Gastrocnemius medialis (tissue), 4 donors: ENCODE results near the gene HSPBAP1. TPM values are rescaled to one million over a fixed set of nuclear protein-coding genes. Genes with fewer than 3 reads are reported as not detected.

ENCODE experiments used
- ATAC-seq, 2 donors: fragments of 150-250 bp; one replicate each; pipeline ENCODE4 v1.9.1; 2016
- DNase-seq, 2 donors: peaks; one replicate each; pipeline ENCODE4 v3.0.0-alpha.2; 2019
- H3K27ac ChIP-seq, 4 donors: fragments of 200-600 bp; sonication (generic); 1 replicate in 1 of 4; 2 replicates in 3 of 4; pipeline ENCODE4 v1.5.1; 2016 to 2018; ENCODE audit warnings: mild to moderate bottlenecking in 2 of 4, moderate library complexity in 1 of 4
- H3K27me3 ChIP-seq, 3 donors: fragments of 200-600 bp; sonication (generic) in 2 of 3; 1 replicate in 1 of 3; 2 replicates in 2 of 3; pipeline versions ENCODE4 v1.5.1 to v1.6.0; 2016 to 2019; ENCODE audit warnings: mild to moderate bottlenecking in 1 of 3, moderate library complexity in 1 of 3
- H3K36me3 ChIP-seq, 2 donors: fragments of 200-600 bp; sonication (generic) in 1 of 2; one replicate each; pipeline ENCODE4 v1.5.1; 2017 to 2018
- H3K4me1 ChIP-seq, 2 donors: fragments of 200-600 bp; sonication (generic) in 1 of 2; one replicate each; pipeline ENCODE4 v1.5.1; 2016 to 2017; ENCODE audit warnings: mild to moderate bottlenecking in 2 of 2
- H3K4me3 ChIP-seq, 4 donors: fragments of 200-600 bp; sonication (generic) in 3 of 4; 1 replicate in 1 of 4; 2 replicates in 3 of 4; pipeline ENCODE4 v1.5.1; 2016 to 2019; ENCODE audit warnings: mild to moderate bottlenecking in 2 of 4
- H3K9me3 ChIP-seq, 3 donors: fragments of 200-600 bp; sonication (generic) in 2 of 3; 1 replicate in 1 of 3; 2 replicates in 2 of 3; pipeline ENCODE4 v1.5.1; 2016 to 2019
- CTCF ChIP-seq, 5 experiments: fragments of 450-650 bp in 3 of 5; fragments of 200-600 bp in 2 of 5; sonication (generic) in 2 of 5; IDR thresholded peaks in 4 of 5; conservative IDR thresholded peaks in 1 of 5; 1 replicate in 4 of 5; 2 replicates in 1 of 5; pipeline ENCODE4 v1.5.1; 2016 to 2019; ENCODE audit warnings: antibody characterized with exemption in 5 of 5, mild to moderate bottlenecking in 3 of 5, moderate library complexity in 3 of 5
- POLR2A ChIP-seq, 2 donors: fragments of 450-650 bp; IDR thresholded peaks; one replicate each; pipeline ENCODE4 v1.6.1; 2017; ENCODE audit warnings: antibody characterized with exemption in 2 of 2, mild to moderate bottlenecking in 2 of 2, moderate library complexity in 2 of 2
- in situ Hi-C, 4 donors: fragments of 200-750 bp; cut with MboI; loops; one replicate each; pipeline versions ENCODE4 v1.15.0 to v1.8.0; 2017; ENCODE audit warnings: low sequenced_read_pairs in 4 of 4
- intact Hi-C: fragments of 100-400 bp; cut with DNase I; formaldehyde crosslinking; loops from one replicate; pipeline ENCODE4 v1.15.1; 2023; ENCODE audit warnings: low total_unique reads
- total RNA-seq, 4 donors: library from RNA; depleted of rRNA; stranded (reverse); fragments of >200 nt; gene quantifications; one replicate each; pipeline versions ENCODE4 v1.1.0 to v1.2.3, GENCODE V29; 2016

HSPBAP1 gene
- total RNA-seq, 4 donors from 2014 or later, result 14.5 to 30.7 (median 17.0) TPM

DNA sequence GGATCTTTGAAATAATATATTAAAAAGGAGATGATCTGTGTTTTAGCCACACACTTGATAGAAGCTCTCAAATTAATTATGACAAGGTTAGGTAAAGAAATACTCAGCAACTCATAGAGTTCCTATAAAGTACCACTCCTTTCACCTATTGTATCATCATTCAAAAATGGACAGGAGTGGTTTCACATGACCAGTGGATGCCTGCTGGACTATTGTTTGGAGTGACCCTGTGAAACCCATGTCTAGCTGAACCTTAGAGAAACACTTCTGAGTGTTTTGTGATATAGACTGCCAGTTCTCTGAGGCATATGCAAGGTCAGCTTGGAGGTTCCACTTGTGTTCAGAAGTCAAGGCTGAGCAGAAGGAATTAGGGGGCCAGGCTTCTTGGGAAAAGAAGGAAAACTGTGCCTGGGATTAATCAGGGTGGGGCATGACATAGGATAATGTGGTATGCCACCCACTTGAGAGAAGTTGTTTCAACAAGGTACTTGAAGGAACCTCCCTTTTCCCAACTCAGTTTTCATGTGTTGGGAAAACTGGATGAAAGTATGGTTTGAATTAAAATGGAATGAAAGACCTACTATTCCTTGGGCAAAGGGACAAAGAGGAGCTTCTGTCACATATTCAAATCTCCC is 97.6 kb downstream of the HSPBAP1 start:
- no peak for DNase-seq
- in situ Hi-C loops, result loop anchor here in 2 of 4 donors (25.0 kb wide), 2 partner anchors 134 to 1159 kb away; partner anchors contain the start of genes DTX3L (in 1 of the 2), PARP9 (in 1 of the 2) and POLQ (in 1 of the 2)
- TF ChIP-seq POLR2A (IDR thresholded peaks at IDR 0.05) (no peak), CTCF (IDR thresholded peaks at IDR 0.05 in 4 of 5, conservative IDR thresholded peaks at IDR 0.05 in 1 of 5) (no peak)
- Histone ChIP-seq H3K27me3 (no peaks in the 10 kb centered on the region), H3K4me3 (no peak overlapping the region), H3K36me3 (peaks cover 0 to 31% of the 10 kb centered on the region in 2 donors), H3K27ac (no peak overlapping the region), H3K4me1 (no peaks in the 10 kb centered on the region), H3K9me3 (no peaks in the 10 kb centered on the region)
- ATAC-seq, result no peak
- intact Hi-C loops, result no loop called here

- Histone ChIP-seq H3K9me3 (no peaks in the 10 kb centered on the region), H3K4me1 (no peaks in the 10 kb centered on the region), H3K4me3 (no peak overlapping the region), H3K27me3 (no peaks in the 10 kb centered on the region), H3K36me3 (peaks cover 0 to 32% of the 10 kb centered on the region in 2 donors), H3K27ac (no peak overlapping the region)
- no peak for ATAC-seq
- no peak for TF ChIP-seq CTCF (IDR thresholded peaks at IDR 0.05 in 4 of 5, conservative IDR thresholded peaks at IDR 0.05 in 1 of 5)
- no peak for TF ChIP-seq POLR2A (IDR thresholded peaks at IDR 0.05)
- in situ Hi-C loops, result loop anchor here in 2 of 4 donors (25.0 kb wide), 2 partner anchors 133 to 1158 kb away; partner anchors contain the start of genes DTX3L (in 1 of the 2), PARP9 (in 1 of the 2) and POLQ (in 1 of the 2)
- intact Hi-C loops, result no loop called here
- DNase-seq, result no peak
Observed at GRCh38 chr3:122694966-122695365, 98.7 kb downstream of the HSPBAP1 start.

- H3K9me3 ChIP-seq, result no peaks in the 10 kb centered on the region
- in situ Hi-C loops, result loop anchor here in 2 of 4 donors (25.0 kb wide), 2 partner anchors 130 to 1155 kb away; partner anchors contain the start of genes DTX3L (in 1 of the 2), PARP9 (in 1 of the 2) and POLQ (in 1 of the 2)
- no peaks in the 10 kb centered on the region for H3K27me3 ChIP-seq
- H3K36me3 ChIP-seq, result peaks cover 0 to 32% of the 10 kb centered on the region in 2 donors
- DNase-seq (no peak), ATAC-seq (no peak)
- intact Hi-C loops, result no loop called here
- no peak for TF ChIP-seq POLR2A (IDR thresholded peaks at IDR 0.05)
- no peak for TF ChIP-seq CTCF (IDR thresholded peaks at IDR 0.05 in 4 of 5, conservative IDR thresholded peaks at IDR 0.05 in 1 of 5)
- H3K4me3 ChIP-seq, result no peak overlapping the region
- H3K4me1 ChIP-seq, result no peaks in the 10 kb centered on the region
- H3K27ac ChIP-seq, result no peak overlapping the region
Observed at GRCh38 chr3:122692674-122693073, 101.0 kb downstream of the HSPBAP1 start.

DNA sequence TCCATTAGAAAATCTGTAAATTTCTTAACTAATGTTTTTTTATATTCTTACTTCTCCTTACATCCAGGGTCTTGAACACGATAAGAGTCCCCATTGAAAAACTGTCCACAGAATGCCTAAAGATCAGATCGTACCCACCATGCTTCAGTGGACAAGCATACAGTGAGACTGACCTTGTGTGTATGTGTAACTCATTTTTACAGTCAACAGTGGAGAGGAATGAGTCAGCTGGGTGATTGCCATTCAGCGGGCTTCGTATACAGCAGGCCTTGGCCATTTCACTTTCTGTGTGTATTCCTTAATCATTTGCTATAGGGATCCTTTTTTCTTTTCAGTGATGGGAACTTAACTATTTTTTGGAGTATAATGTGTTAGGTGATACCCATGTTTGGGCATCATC is 102.4 kb downstream of the HSPBAP1 start:
- Histone ChIP-seq H3K36me3 (peaks cover 0 to 29% of the 10 kb centered on the region in 2 donors), H3K4me3 (no peak overlapping the region), H3K27me3 (no peaks in the 10 kb centered on the region), H3K4me1 (no peaks in the 10 kb centered on the region), H3K9me3 (no peaks in the 10 kb centered on the region), H3K27ac (no peak overlapping the region)
- ATAC-seq, result no peak
- in situ Hi-C loops, result loop anchor here in 2 of 4 donors (25.0 kb wide), 2 partner anchors 129 to 1154 kb away; partner anchors contain the start of genes DTX3L (in 1 of the 2), PARP9 (in 1 of the 2) and POLQ (in 1 of the 2)
- intact Hi-C loops, result no loop called here
- TF ChIP-seq CTCF (IDR thresholded peaks at IDR 0.05 in 4 of 5, conservative IDR thresholded peaks at IDR 0.05 in 1 of 5), result no peak
- TF ChIP-seq POLR2A (IDR thresholded peaks at IDR 0.05), result no peak
- no peak for DNase-seq
